Type B pancreatic cell (in vitro differentiated cells): ENCODE data around the gene RERE. TPM values are rescaled to one million over a fixed set of nuclear protein-coding genes. Genes with fewer than 3 reads are reported as not detected.

ENCODE experiments used
- DNase-seq: peaks from one replicate; pipeline ENCODE4 v3.0.0; 2021; ENCODE audit warnings: mixed read lengths; ENCODE audit not compliant: unreplicated experiment; ENCODE audit errors: extremely low spot score
- H3K27ac Mint-ChIP-seq: 2 replicates; pipeline ENCODE4 v1.8.0; 2021; ENCODE audit warnings: mild to moderate bottlenecking, mixed read lengths
- H3K27me3 Mint-ChIP-seq: 2 replicates; pipeline ENCODE4 v1.8.0; 2021; ENCODE audit warnings: mixed read lengths
- H3K36me3 Mint-ChIP-seq: 2 replicates; pipeline ENCODE4 v1.8.0; 2021; ENCODE audit warnings: mixed read lengths
- H3K4me1 Mint-ChIP-seq: one replicate; pipeline ENCODE4 v1.8.0; 2021; ENCODE audit warnings: mixed read lengths; ENCODE audit not compliant: unreplicated experiment
- H3K4me3 Mint-ChIP-seq: 2 replicates; pipeline ENCODE4 v1.8.0; 2021; ENCODE audit warnings: mild to moderate bottlenecking, mixed read lengths
- H3K9me3 Mint-ChIP-seq: 2 replicates; pipeline ENCODE4 v1.8.0; 2021; ENCODE audit warnings: mixed read lengths
- total RNA-seq: library from RNA; stranded (reverse); gene quantifications from 2 replicates; pipeline ENCODE4 v1.2.1, GENCODE V29; 2021; ENCODE audit warnings: low replicate concordance
- TF ChIP-seq, protein P1 (sequence below): fragments of 200-600 bp; sonication (generic); conservative IDR thresholded peaks from 2 replicates; pipeline ENCODE4 v1.5.0; 2021; ENCODE audit warnings: antibody characterized with exemption, mild to moderate bottlenecking

The RERE gene
- total RNA-seq, 1 donor from 2014 or later: 141 TPM

DNA sequence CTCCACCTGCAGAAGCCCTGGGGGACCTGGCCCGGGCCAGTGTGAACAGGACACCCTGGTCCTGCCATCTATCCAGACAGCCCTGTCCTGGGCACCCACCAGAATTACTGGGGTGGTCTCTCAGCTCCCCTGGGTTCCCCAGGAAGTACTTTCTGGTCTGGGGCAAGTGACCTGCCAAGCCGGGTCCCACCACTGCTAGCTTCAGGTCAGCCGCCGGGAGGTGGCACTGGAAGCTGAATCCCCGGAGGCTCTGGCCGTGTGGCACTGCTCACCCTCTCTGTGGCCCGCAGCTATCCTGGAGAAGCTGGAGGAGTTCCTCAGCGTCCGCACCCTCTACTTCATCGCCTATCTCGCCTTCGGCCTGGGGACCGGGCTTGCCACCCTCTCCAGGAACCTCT is 478.2 kb downstream of the RERE start:
- H3K4me3 Mint-ChIP-seq: no peak overlapping the region
- H3K36me3 Mint-ChIP-seq: peaks cover 4% of the 10 kb centered on the region
- H3K27me3 Mint-ChIP-seq: no peaks in the 10 kb centered on the region
- TF ChIP-seq, protein P1, sequence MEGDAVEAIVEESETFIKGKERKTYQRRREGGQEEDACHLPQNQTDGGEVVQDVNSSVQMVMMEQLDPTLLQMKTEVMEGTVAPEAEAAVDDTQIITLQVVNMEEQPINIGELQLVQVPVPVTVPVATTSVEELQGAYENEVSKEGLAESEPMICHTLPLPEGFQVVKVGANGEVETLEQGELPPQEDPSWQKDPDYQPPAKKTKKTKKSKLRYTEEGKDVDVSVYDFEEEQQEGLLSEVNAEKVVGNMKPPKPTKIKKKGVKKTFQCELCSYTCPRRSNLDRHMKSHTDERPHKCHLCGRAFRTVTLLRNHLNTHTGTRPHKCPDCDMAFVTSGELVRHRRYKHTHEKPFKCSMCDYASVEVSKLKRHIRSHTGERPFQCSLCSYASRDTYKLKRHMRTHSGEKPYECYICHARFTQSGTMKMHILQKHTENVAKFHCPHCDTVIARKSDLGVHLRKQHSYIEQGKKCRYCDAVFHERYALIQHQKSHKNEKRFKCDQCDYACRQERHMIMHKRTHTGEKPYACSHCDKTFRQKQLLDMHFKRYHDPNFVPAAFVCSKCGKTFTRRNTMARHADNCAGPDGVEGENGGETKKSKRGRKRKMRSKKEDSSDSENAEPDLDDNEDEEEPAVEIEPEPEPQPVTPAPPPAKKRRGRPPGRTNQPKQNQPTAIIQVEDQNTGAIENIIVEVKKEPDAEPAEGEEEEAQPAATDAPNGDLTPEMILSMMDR: no peak
- no peak for DNase-seq
- peaks cover 6% of the 10 kb centered on the region for H3K4me1 Mint-ChIP-seq
- peaks cover 5% of the 10 kb centered on the region for H3K9me3 Mint-ChIP-seq
- no peak overlapping the region for H3K27ac Mint-ChIP-seq

DNA sequence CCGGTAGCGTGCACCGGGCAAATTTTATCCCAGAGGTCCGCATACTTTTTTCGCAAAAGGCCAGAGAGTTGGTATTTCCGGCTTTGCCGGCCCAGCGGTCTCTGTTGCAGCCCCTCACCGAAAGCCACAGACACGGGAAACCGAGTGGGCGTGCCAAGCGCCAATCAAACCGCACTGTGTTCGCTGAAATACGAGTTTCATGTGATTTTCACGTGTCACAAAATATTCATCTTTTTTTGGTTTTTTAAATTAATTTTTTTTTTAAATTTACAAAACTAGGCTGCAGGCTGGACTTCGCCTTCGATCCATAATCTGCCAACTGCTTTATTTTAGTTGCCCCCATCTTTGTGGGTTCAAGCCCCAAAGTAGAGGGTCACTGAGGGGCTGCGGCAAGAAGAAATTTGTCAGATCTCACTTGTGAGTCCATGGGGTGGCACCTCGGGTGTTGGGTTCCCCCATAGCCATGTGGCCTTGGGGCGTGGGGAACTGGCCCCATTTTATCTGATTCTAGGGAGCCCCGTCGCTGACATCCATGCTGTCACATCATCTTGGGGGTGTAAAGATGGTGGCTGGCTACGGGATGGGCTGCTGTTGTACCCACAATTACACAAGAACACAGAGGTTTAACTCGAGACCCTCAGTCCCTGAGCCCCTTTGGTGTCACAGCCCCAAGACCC is 478.8 kb downstream of the RERE start:
- no peak overlapping the region for H3K27ac Mint-ChIP-seq
- no peaks in the 10 kb centered on the region for H3K27me3 Mint-ChIP-seq
- no peak overlapping the region for H3K4me3 Mint-ChIP-seq
- peaks cover 6% of the 10 kb centered on the region for H3K4me1 Mint-ChIP-seq
- TF ChIP-seq, protein P1: no peak
- peaks cover 5% of the 10 kb centered on the region for H3K9me3 Mint-ChIP-seq
- H3K36me3 Mint-ChIP-seq: peaks cover 4% of the 10 kb centered on the region
- DNase-seq: no peak

DNA sequence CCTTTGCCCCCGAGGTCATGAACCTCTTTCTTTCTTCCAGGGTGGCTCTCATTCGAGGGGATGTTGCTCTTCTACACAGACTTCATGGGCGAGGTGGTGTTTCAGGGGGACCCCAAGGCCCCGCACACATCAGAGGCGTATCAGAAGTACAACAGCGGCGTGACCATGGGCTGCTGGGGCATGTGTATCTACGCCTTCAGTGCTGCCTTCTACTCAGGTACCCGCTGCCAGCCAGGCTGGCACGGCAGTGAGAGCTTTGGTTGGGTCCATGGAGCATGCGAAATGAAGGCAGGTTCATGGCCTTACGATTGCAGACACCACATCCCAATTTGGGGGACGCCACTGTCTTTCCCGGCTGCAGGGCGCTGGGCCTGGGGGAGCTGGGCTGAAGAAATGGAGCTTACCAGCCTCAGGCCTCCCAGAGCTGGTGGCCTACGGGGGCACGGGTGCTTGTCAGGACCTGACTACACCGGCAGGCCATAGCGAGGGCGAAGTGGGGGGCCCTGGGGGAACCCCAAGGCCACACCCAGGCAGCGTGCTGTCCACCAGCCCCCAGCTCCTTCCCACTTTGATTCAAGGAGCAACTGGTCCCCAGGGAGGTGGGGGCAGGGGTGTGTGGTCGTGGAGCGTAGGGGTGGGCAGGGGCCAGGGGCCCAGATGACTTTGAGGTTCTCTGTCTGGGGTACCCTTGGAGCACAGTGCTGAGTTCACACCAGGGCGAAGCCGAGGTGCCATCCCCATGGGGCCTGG is 479.5 kb downstream of the RERE start:
- Mint-ChIP-seq H3K36me3 (peaks cover 4% of the 10 kb centered on the region), H3K27ac (no peak overlapping the region), H3K9me3 (peaks cover 5% of the 10 kb centered on the region), H3K27me3 (no peaks in the 10 kb centered on the region), H3K4me1 (no peaks in the 10 kb centered on the region), H3K4me3 (no peak overlapping the region)
- no peak for DNase-seq
- TF ChIP-seq, protein P1: no peak

DNA sequence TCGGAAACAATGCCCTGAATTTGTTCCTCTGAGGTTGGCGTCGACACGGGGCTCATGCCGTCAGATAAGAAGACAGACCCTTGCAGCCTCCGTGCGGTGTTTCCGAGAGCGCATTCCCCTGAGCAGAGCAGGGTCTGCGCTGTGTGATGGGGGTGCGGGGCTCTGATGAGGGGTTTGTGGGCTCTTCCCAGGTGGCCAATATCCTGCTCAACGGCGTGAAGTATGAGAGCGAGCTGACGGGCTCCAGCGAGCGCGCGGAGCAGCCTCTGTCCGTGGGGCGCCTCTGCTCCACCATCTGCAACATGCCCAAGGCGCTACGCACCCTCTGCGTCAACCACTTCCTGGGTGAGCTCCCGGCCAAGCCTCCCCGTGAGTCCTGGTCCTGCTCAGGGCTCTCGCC is 482.2 kb downstream of the RERE start:
- no peaks in the 10 kb centered on the region for H3K27me3 Mint-ChIP-seq
- H3K4me1 Mint-ChIP-seq: no peaks in the 10 kb centered on the region
- peaks cover 5% of the 10 kb centered on the region for H3K9me3 Mint-ChIP-seq
- H3K36me3 Mint-ChIP-seq: peaks cover 4% of the 10 kb centered on the region
- H3K4me3 Mint-ChIP-seq: no peak overlapping the region
- H3K27ac Mint-ChIP-seq: no peak overlapping the region
- TF ChIP-seq, protein P1: no peak
- no peak for DNase-seq

DNA sequence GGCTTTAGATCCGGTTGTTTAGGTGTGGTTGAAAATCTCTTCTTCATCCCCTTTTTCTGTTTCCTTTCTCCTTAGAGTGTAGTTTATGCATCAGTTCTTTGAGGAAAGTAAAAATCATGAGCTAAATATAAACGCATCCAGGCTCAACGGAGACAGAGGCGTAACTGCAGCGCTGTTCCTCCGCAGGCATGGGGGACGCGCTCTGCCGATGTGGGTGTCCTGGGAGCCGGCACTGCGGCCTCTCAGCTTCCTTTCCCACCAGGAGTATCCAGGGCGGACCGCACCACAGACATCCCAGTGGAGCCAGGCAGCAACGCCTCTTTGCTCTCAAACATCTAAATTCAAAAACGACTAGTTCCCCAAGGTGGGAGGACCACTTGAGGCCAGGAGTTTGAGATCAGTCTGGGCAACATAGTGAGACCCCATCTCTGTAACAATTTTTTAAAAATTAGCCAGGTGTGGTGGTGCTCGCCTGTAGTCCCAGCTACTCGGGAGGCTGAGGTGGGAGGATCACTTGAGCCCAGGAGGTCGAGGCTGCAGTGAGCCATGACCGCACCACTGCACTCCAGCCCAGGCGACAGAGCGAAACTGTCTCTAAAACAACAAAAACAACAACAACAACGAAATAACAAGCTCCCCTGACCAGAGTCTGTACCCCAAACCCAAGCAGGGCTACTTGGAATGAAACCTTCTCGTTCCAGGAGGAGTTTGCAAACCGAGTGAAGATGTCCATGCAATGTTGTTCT is 483.2 kb downstream of the RERE start:
- H3K36me3 Mint-ChIP-seq: peaks cover 4% of the 10 kb centered on the region
- no peak for DNase-seq
- TF ChIP-seq, protein P1: no peak
- no peaks in the 10 kb centered on the region for H3K27me3 Mint-ChIP-seq
- H3K9me3 Mint-ChIP-seq: peaks cover 5% of the 10 kb centered on the region
- no peak overlapping the region for H3K27ac Mint-ChIP-seq
- no peak overlapping the region for H3K4me3 Mint-ChIP-seq
- no peaks in the 10 kb centered on the region for H3K4me1 Mint-ChIP-seq
